PC-3 (cell line): ENCODE measurements around the gene ATXN1L. TPM values are rescaled to one million over a fixed set of nuclear protein-coding genes. Genes with fewer than 3 reads are reported as not detected.
A peak's percentile ranks its signal among the peaks of the same experiment; 100 is the strongest.
"Not testable (repeated sequence)": the region's sequence is repeated elsewhere in the genome, so short reads cannot be mapped to it uniquely, and the experiment has no call there.

Experiments used
- ATAC-seq: fragments of 200-7000 bp; cut with Tn5 transposase; 2 replicates; pipeline ENCODE4 v1.9.1; 2020; ENCODE audit warnings: mild to moderate bottlenecking, moderate library complexity
- BruUV-seq: library from RNA; stranded (reverse); fragments of 400-500 nt; replicated peaks from 2 replicates; lab custom pipeline; 2021; lab: Mats Ljungman, UMichigan
- CTCF ChIA-PET: fragments of 300-600 bp; sonication (Branson Sonifier 250); formaldehyde crosslinking; loops from one replicate; lab custom pipeline; 2022; ENCODE audit warnings: antibody characterized with exemption; lab: Charles Lee
- POLR2A ChIA-PET: fragments of 300-600 bp; sonication (Branson Sonifier 250); formaldehyde crosslinking; loops from one replicate; lab custom pipeline; 2022; ENCODE audit warnings: antibody characterized with exemption; ENCODE audit not compliant: unreplicated experiment; lab: Charles Lee
- DNase-seq: peaks from one replicate; pipeline ENCODE4 v3.0.0-alpha.2; 2015
- H2AFZ ChIP-seq: fragments of 300-600 bp; sonication (generic); 2 replicates; pipeline ENCODE4 v1.6.0; 2016; ENCODE audit warnings: antibody characterized with exemption, low read length
- H3F3A ChIP-seq: fragments of 300-600 bp; sonication (generic); one replicate; pipeline ENCODE4 v1.6.0; 2017; ENCODE audit warnings: antibody characterized with exemption, low read length, control low read depth, mild to moderate bottlenecking; ENCODE audit not compliant: unreplicated experiment
- H3K27ac ChIP-seq: fragments of 300-600 bp; sonication (generic); 2 replicates; pipeline ENCODE4 v1.5.1; 2016; ENCODE audit warnings: mild to moderate bottlenecking, low read length
- H3K27me3 ChIP-seq: fragments of 300-600 bp; sonication (generic); 2 replicates; pipeline ENCODE4 v1.6.1; 2016; ENCODE audit warnings: low read length, mixed read lengths
- H3K36me3 ChIP-seq: fragments of 300-600 bp; sonication (generic); 2 replicates; pipeline ENCODE4 v1.6.1; 2016; ENCODE audit warnings: low read depth, mixed run types, low read length, mixed read lengths
- H3K4me1 ChIP-seq: fragments of 300-600 bp; sonication (generic); 2 replicates; pipeline ENCODE4 v1.5.1; 2016; ENCODE audit warnings: low read length; ENCODE audit not compliant: insufficient read depth
- H3K4me2 ChIP-seq: fragments of 300-600 bp; sonication (generic); 2 replicates; pipeline ENCODE4 v1.6.0; 2016; ENCODE audit warnings: low read length
- H3K4me3 ChIP-seq: fragments of 300-600 bp; sonication (generic); 2 replicates; pipeline ENCODE4 v1.5.1; 2016; ENCODE audit warnings: mild to moderate bottlenecking, low read length, mixed read lengths
- H3K79me2 ChIP-seq: fragments of 300-600 bp; sonication (generic); 2 replicates; pipeline ENCODE4 v1.6.1; 2017; ENCODE audit warnings: low read length, mixed read lengths
- H3K9ac ChIP-seq: fragments of 300-600 bp; sonication (generic); 2 replicates; pipeline ENCODE4 v1.6.0; 2016; ENCODE audit warnings: mild to moderate bottlenecking, low read length
- H3K9me2 ChIP-seq: fragments of 300-600 bp; sonication (generic); replicated peaks from 2 replicates; pipeline ENCODE4 v1.6.1; 2016; ENCODE audit warnings: mixed run types, low read length, mixed read lengths
- H3K9me3 ChIP-seq: fragments of 300-600 bp; sonication (generic); 2 replicates; pipeline ENCODE4 v1.6.1; 2016; ENCODE audit warnings: low read length, mixed read lengths
- H4K20me1 ChIP-seq: fragments of 300-600 bp; sonication (generic); 2 replicates; pipeline ENCODE4 v1.6.1; 2016; ENCODE audit warnings: low read length, mixed read lengths
- EZH2 ChIP-seq: fragments of 300-600 bp; sonication (generic); IDR thresholded peaks from one replicate; pipeline ENCODE4 v1.6.1; 2017; ENCODE audit warnings: antibody characterized with exemption, mild to moderate bottlenecking, low read length; ENCODE audit not compliant: unreplicated experiment
- EZH2phosphoT487 ChIP-seq: fragments of 300-600 bp; sonication (generic); IDR thresholded peaks from 2 replicates; pipeline ENCODE4 v1.6.1; 2018; ENCODE audit warnings: mild to moderate bottlenecking, antibody characterized with exemption, low read length, borderline replicate concordance
- intact Hi-C: fragments of 100-400 bp; cut with micrococcal nuclease; formaldehyde crosslinking; loops from 2 replicates; pipeline ENCODE4 v1.9.0; 2023
- total RNA-seq: library from RNA; depleted of rRNA; stranded (reverse); fragments of >200 nt; gene quantifications from 2 replicates; pipeline ENCODE4 v1.2.3, GENCODE V29; 2014
- TF ChIP-seq, protein P1 (sequence below): fragments of 300-600 bp; sonication (generic); conservative IDR thresholded peaks from 2 replicates; pipeline ENCODE4 v1.5.1; 2017; ENCODE audit warnings: antibody characterized with exemption, low read depth, mild to moderate bottlenecking, low read length

ATXN1L gene
- total RNA-seq, 1 experiment from 2014 or later, result 8.5 TPM

DNA sequence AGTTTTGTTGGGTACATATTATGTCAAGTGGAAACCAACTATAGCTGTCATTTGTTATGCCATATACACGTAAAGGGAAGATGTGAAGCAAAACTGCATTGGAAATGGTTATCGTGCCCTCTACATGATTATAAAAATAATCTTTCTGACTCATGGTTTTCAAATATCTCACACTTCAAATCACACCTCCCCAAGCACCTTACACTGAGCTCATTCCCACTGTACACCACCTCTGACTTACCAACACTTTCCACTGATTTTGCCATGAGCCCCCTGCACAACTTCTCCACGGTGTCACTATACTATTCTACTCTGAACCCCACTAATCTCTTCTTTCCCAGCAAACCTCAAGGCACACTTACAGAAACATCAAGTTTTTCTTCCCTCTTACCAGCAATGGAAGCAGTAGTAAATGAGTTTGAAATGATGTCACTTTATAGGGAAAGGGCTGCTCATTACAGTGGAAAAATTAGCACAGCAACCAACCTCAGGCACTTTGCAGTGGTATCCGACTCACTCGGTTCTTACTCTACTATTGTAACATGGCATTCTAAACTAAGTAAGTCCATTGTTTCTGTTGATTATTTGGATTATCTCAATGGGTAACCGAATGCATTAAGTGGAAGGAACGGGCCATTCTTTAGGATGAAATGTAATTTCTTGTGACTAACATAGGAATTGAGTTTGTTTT lies 19.5 kb downstream of the ATXN1L start:
- Histone ChIP-seq H3K27me3 (no peaks in the 10 kb centered on the region), H3F3A (no peaks in the 10 kb centered on the region), H3K36me3 (no peaks in the 10 kb centered on the region; the same call in 1 of the 2 replicates), H3K4me1 (no peaks in the 10 kb centered on the region), H3K4me2 (no peak overlapping the region), H3K4me3 (no peak overlapping the region), H3K27ac (no peak overlapping the region), H4K20me1 (no peaks in the 10 kb centered on the region), H3K9me3 (no peaks in the 10 kb centered on the region), H3K79me2 (no peaks in the 10 kb centered on the region), H3K9ac (no peak overlapping the region), H2AFZ (no peak overlapping the region), H3K9me2 (no peaks in the 10 kb centered on the region)
- intact Hi-C loops, result no loop called here
- ChIA-PET CTCF (no interaction called here), POLR2A (no interaction called here)
- no peak for DNase-seq
- BruUV-seq, result no TSS peak
- no peak for ATAC-seq
- TF ChIP-seq EZH2phosphoT487, result no peak
- TF ChIP-seq, protein P1, sequence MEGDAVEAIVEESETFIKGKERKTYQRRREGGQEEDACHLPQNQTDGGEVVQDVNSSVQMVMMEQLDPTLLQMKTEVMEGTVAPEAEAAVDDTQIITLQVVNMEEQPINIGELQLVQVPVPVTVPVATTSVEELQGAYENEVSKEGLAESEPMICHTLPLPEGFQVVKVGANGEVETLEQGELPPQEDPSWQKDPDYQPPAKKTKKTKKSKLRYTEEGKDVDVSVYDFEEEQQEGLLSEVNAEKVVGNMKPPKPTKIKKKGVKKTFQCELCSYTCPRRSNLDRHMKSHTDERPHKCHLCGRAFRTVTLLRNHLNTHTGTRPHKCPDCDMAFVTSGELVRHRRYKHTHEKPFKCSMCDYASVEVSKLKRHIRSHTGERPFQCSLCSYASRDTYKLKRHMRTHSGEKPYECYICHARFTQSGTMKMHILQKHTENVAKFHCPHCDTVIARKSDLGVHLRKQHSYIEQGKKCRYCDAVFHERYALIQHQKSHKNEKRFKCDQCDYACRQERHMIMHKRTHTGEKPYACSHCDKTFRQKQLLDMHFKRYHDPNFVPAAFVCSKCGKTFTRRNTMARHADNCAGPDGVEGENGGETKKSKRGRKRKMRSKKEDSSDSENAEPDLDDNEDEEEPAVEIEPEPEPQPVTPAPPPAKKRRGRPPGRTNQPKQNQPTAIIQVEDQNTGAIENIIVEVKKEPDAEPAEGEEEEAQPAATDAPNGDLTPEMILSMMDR, result no peak
- TF ChIP-seq EZH2, result no peak

GRCh38 chr16:71867175-71867574 lies 21.4 kb downstream of the ATXN1L start:
- ATAC-seq, H4K20me1 ChIP-seq, intact Hi-C loops, H2AFZ ChIP-seq, H3K4me3 ChIP-seq, DNase-seq, BruUV-seq, H3K27ac ChIP-seq, H3K79me2 ChIP-seq, H3K27me3 ChIP-seq, H3F3A ChIP-seq, POLR2A ChIA-PET, H3K9me2 ChIP-seq, H3K9me3 ChIP-seq, H3K9ac ChIP-seq, H3K36me3 ChIP-seq, CTCF ChIA-PET, H3K4me1 ChIP-seq, H3K4me2 ChIP-seq: not testable (repeated sequence)

DNA sequence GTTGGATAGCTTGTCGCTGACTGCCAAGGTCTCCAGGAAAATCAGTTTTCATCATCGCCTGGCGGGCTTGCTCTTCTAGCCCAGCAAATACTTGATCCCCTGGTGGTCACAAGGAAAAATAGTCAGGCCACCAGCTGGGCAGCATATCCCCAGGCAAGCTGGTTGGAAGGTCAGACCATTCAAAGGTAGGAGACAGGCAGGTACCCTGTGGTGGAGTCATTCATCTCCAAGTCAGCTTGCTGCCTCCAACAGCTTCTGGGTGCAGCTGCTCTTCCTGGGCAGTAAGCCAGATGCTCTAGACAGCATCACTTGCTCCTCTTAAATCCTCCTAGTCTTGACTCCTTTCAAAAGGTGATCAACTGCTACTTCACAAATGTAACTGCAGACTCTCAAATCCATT lies 22.2 kb downstream of the ATXN1L start:
- Histone ChIP-seq H3K4me2 (no peak overlapping the region), H3K4me1 (no peaks in the 10 kb centered on the region), H3K36me3 (no peaks in the 10 kb centered on the region), H3K9ac (no peak overlapping the region), H3K4me3 (no peak overlapping the region), H3K9me3 (no peaks in the 10 kb centered on the region), H3K79me2 (no peaks in the 10 kb centered on the region), H2AFZ (no peak overlapping the region), H4K20me1 (no peaks in the 10 kb centered on the region), H3K27me3 (no peaks in the 10 kb centered on the region), H3K9me2 (no peaks in the 10 kb centered on the region), H3K27ac (no peak overlapping the region), H3F3A (no peaks in the 10 kb centered on the region)
- ATAC-seq, result no peak
- no peak for DNase-seq
- CTCF ChIA-PET, result no interaction called here
- BruUV-seq, result no TSS peak
- no peak for TF ChIP-seq EZH2
- no peak for TF ChIP-seq EZH2phosphoT487
- TF ChIP-seq, protein P1, result 0 out of 2 replicates have a peak, but pooled peaks have one; percentile 9
- POLR2A ChIA-PET, result no interaction called here
- intact Hi-C loops, result no loop called here
